IPS-NIHi11 (cell line): Measurements from ENCODE around the gene ATP8A2.
A peak's percentile ranks its signal among the peaks of the same experiment; 100 is the strongest.
"Not testable (repeated sequence)": the region's sequence is repeated elsewhere in the genome, so short reads cannot be mapped to it uniquely, and the experiment has no call there.

Source experiments
- DNase-seq: peaks from one replicate; pipeline ENCODE4 v3.0.0; 2012; ENCODE audit warnings: mixed read lengths, low spot score

Gene ATP8A2

GRCh38 chr13:25463496-25463895, 91.7 kb downstream of the ATP8A2 start:
- DNase-seq: no peak

GRCh38 chr13:25466880-25467279, 95.1 kb downstream of the ATP8A2 start:
- no peak for DNase-seq

GRCh38 chr13:25468325-25469168, 96.8 kb downstream of the ATP8A2 start:
- DNase-seq: peak; percentile 91

GRCh38 chr13:25469169-25469525, 97.4 kb downstream of the ATP8A2 start:
- no peak for DNase-seq

- DNase-seq: no peak
Measured at GRCh38 chr13:25473864-25474263, 102.1 kb downstream of the ATP8A2 start.

GRCh38 chr13:25478186-25478585, 106.4 kb downstream of the ATP8A2 start:
- peak; percentile 43 for DNase-seq

GRCh38 chr13:25489238-25489637, 117.5 kb downstream of the ATP8A2 start:
- DNase-seq: no peak

GRCh38 chr13:25490236-25490635, 118.5 kb downstream of the ATP8A2 start:
- DNase-seq: no peak

- DNase-seq: peak; percentile 63
Measured at GRCh38 chr13:25493931-25494640, 122.3 kb downstream of the ATP8A2 start.

GRCh38 chr13:25494698-25495411, 123.1 kb downstream of the ATP8A2 start:
- DNase-seq: no peak

- no peak for DNase-seq
Measured at GRCh38 chr13:25501231-25501630, 129.5 kb downstream of the ATP8A2 start.

- DNase-seq: no peak
Measured at GRCh38 chr13:25502031-25502430, 130.3 kb downstream of the ATP8A2 start.

- DNase-seq: no peak
Measured at GRCh38 chr13:25502551-25502950, 130.8 kb downstream of the ATP8A2 start.

GRCh38 chr13:25503856-25504255, 132.1 kb downstream of the ATP8A2 start:
- DNase-seq: no peak

GRCh38 chr13:25507841-25508240, 136.1 kb downstream of the ATP8A2 start:
- DNase-seq: no peak

GRCh38 chr13:25513060-25513459, 141.3 kb downstream of the ATP8A2 start:
- not testable (repeated sequence) for DNase-seq

- no peak for DNase-seq
Measured at GRCh38 chr13:25518441-25518840, 146.7 kb downstream of the ATP8A2 start.

GRCh38 chr13:25525884-25526283, 154.1 kb downstream of the ATP8A2 start:
- no peak for DNase-seq

- DNase-seq: no peak
Measured at GRCh38 chr13:25528266-25528665, 156.5 kb downstream of the ATP8A2 start.

GRCh38 chr13:25529425-25529824, 157.7 kb downstream of the ATP8A2 start:
- DNase-seq: no peak

GRCh38 chr13:25538276-25538675, 166.5 kb downstream of the ATP8A2 start:
- DNase-seq: no peak

GRCh38 chr13:25541434-25542123, 169.8 kb downstream of the ATP8A2 start:
- no peak for DNase-seq
